H1 (cell line): ENCODE results near the gene C2orf74. TPM values are rescaled to one million over a fixed set of nuclear protein-coding genes. Genes with fewer than 3 reads are reported as not detected.

Source experiments
- ASH2L ChIP-seq: fragments of 200-600, 300-600 bp; sonication (generic); IDR thresholded peaks from one replicate; pipeline ENCODE4 v1.7.1; 2017; ENCODE audit warnings: low read length
- ATF2 ChIP-seq: IDR thresholded peaks from 2 replicates; pipeline ENCODE4 v1.6.1; 2012; ENCODE audit warnings: low read length, inconsistent platforms
- ATF3 ChIP-seq: IDR thresholded peaks from 2 replicates; pipeline ENCODE4 v1.6.1; 2011; ENCODE audit warnings: low read depth, mild to moderate bottlenecking, low read length; ENCODE audit not compliant: insufficient read depth
- CHD1 ChIP-seq: IDR thresholded peaks from 2 replicates; pipeline ENCODE4 v1.6.1; 2012; ENCODE audit warnings: low read depth, low read length, improper control_type of control experiment
- CHD2 ChIP-seq: IDR thresholded peaks from 2 replicates; pipeline ENCODE4 v1.6.1; 2012; ENCODE audit warnings: low read length, improper control_type of control experiment
- CTCF ChIP-seq, 3 experiments: IDR thresholded peaks; 1 replicate in 2 of 3; 2 replicates in 1 of 3; pipeline versions ENCODE4 v1.5.1 to v1.6.1; 2011; ENCODE audit warnings: low read length in 3 of 3, mild to moderate bottlenecking in 3 of 3, inconsistent platforms in 2 of 3, low read depth in 1 of 3, moderate library complexity in 1 of 3; ENCODE audit not compliant: insufficient read depth in 1 of 3; ENCODE audit errors: control extremely low read depth in 1 of 3
- EZH2 ChIP-seq: fragments of 200-600 bp; sonication (generic); IDR thresholded peaks from 2 replicates; pipeline ENCODE4 v1.7.1; 2012; ENCODE audit warnings: low read depth, mild to moderate bottlenecking, moderate library complexity, low read length, inconsistent platforms; ENCODE audit not compliant: severe bottlenecking
- FOSL1 ChIP-seq: IDR thresholded peaks from 2 replicates; pipeline ENCODE4 v1.6.1; 2011; ENCODE audit warnings: mild to moderate bottlenecking, low read depth, low read length, moderate library complexity; ENCODE audit not compliant: insufficient read depth
- JUN ChIP-seq: IDR thresholded peaks from 2 replicates; pipeline ENCODE4 v1.6.1; 2011; ENCODE audit warnings: low read depth, mild to moderate bottlenecking, improper control_type of control experiment, low read length
- MAX ChIP-seq: IDR thresholded peaks from 2 replicates; pipeline ENCODE4 v1.6.1; 2012; ENCODE audit warnings: inconsistent platforms
- RBBP5 ChIP-seq: IDR thresholded peaks from 2 replicates; pipeline ENCODE4 v1.7.1; 2012; ENCODE audit warnings: low read depth, mild to moderate bottlenecking, inconsistent platforms, low read length, moderate library complexity, borderline replicate concordance
- RFX5 ChIP-seq: IDR thresholded peaks from 2 replicates; pipeline ENCODE4 v1.6.1; 2011; ENCODE audit warnings: low read depth, low read length, improper control_type of control experiment, borderline replicate concordance
- SIRT6 ChIP-seq: IDR thresholded peaks from one replicate; pipeline ENCODE4 v1.7.1; 2012; ENCODE audit warnings: low read length, inconsistent platforms
- SP1 ChIP-seq: IDR thresholded peaks from 2 replicates; pipeline ENCODE4 v1.6.1; 2011; ENCODE audit warnings: low read depth, low read length
- SRF ChIP-seq: IDR thresholded peaks from 2 replicates; pipeline ENCODE4 v1.6.1; 2011; ENCODE audit warnings: mild to moderate bottlenecking, low read depth, low read length, moderate library complexity
- TAF1 ChIP-seq: IDR thresholded peaks from 2 replicates; pipeline ENCODE4 v1.6.1; 2011; ENCODE audit warnings: mild to moderate bottlenecking, low read depth, low read length
- TAF7 ChIP-seq: optimal IDR thresholded peaks from 2 replicates; pipeline ENCODE3; 2011; ENCODE audit warnings: low read depth, mild to moderate bottlenecking, inconsistent platforms, low read length, moderate library complexity, borderline replicate concordance
- TCF12 ChIP-seq: IDR thresholded peaks from 2 replicates; pipeline ENCODE4 v1.6.1; 2011; ENCODE audit warnings: low read depth, mild to moderate bottlenecking, low read length
- YY1 ChIP-seq: IDR thresholded peaks from 2 replicates; pipeline ENCODE4 v1.6.1; 2011; ENCODE audit warnings: low read depth, mild to moderate bottlenecking, low read length
- polyA plus RNA-seq, 7 experiments: library from polyadenylated mRNA; depleted of rRNA in 3 of 7; stranded (reverse) in 5 of 7; unstranded in 2 of 7; fragments of >200 nt in 5 of 7; fragments of 200-250 nt in 2 of 7; gene quantifications; 1 replicate in 5 of 7; 2 replicates in 1 of 7; 4 replicates in 1 of 7; pipeline versions ENCODE4 v1.2.1 to v1.2.3, GENCODE V29; 2011 to 2013; ENCODE audit warnings: missing spikeins in 2 of 7, mixed read lengths in 2 of 7
- total RNA-seq: library from RNA; stranded (reverse); fragmentation: NEBNext Ultra II Directional; extraction: Animal tissue kit (Norgen Biotek cat#: 25700); gene quantifications from 2 replicates; pipeline ENCODE4 v1.2.1, GENCODE V29; 2021

C2orf74 gene
- total and polyA plus RNA-seq, 2 of the 8 experiments (the other 6 are each of a cell fraction or from before 2014, with no cell fraction given): 2.6 to 9.3 TPM

- no peak for TF ChIP-seq CTCF (IDR thresholded peaks at IDR 0.05; ENCODE audit: control extremely low read depth in 1 of 3, insufficient read depth in 1 of 3, low read depth in 1 of 3, low read length in 3 of 3)
- no peak for TF ChIP-seq CHD1
- TF ChIP-seq SP1: no peak
- peak; percentile 82 for TF ChIP-seq RBBP5
- peak; percentile 88 for TF ChIP-seq CHD2
- peak; percentile 79 for TF ChIP-seq MAX
- TF ChIP-seq TAF7: peak; percentile 45
- TF ChIP-seq JUN: no peak
- TF ChIP-seq ASH2L: peak; percentile 69
- TF ChIP-seq TAF1: peak; percentile 65; the same call in 1 of the 2 replicates
- no peak for TF ChIP-seq RFX5
- no peak for TF ChIP-seq SIRT6
- TF ChIP-seq YY1: no peak
- TF ChIP-seq ATF3: no peak
- TF ChIP-seq SRF: no peak
- TF ChIP-seq ATF2: peak; percentile 63; the same call in 1 of the 2 replicates
- no peak for TF ChIP-seq EZH2
- TF ChIP-seq FOSL1: no peak
- no peak for TF ChIP-seq TCF12
Measured at GRCh38 chr2:61176755-61177726, 15.1 kb downstream of the C2orf74 start (continued).
